Caco-2 (cell line): Measurements from ENCODE around the gene TTC16. TPM values are rescaled to one million over a fixed set of nuclear protein-coding genes. Genes with fewer than 3 reads are reported as not detected.

Experiments used
- BruUV-seq: library from RNA; stranded (reverse); fragments of 400-500 nt; replicated peaks from 2 replicates; lab custom pipeline; 2021; lab: Mats Ljungman, UMichigan
- CTCF ChIA-PET: fragments of 300-600 bp; sonication (Branson Sonifier 250); formaldehyde crosslinking; loops from one replicate; lab custom pipeline; 2022; ENCODE audit warnings: antibody characterized with exemption; lab: Charles Lee
- POLR2A ChIA-PET: fragments of 300-600 bp; sonication (Branson Sonifier 250); formaldehyde crosslinking; loops from one replicate; lab custom pipeline; 2022; ENCODE audit warnings: antibody characterized with exemption; lab: Charles Lee
- DNase-seq, 2 experiments: peaks; one replicate each; pipeline versions ENCODE4 v3.0.0 to v3.0.0-alpha.2; 2020 to 2022
- H3K27me3 ChIP-seq: replicated peaks from 2 replicates; pipeline ENCODE4 v1.6.0; 2011; ENCODE audit warnings: low read length; ENCODE audit not compliant: control insufficient read depth, insufficient read depth
- H3K36me3 ChIP-seq: 2 replicates; pipeline ENCODE4 v1.5.1; 2011; ENCODE audit warnings: low read length; ENCODE audit not compliant: control insufficient read depth, insufficient read depth
- H3K4me1 ChIP-seq: fragments of 250-450 bp; sonication (Bioruptor Pico); 2 replicates; pipeline ENCODE4 v1.5.1; 2020; ENCODE audit warnings: mild to moderate bottlenecking
- H3K4me3 ChIP-seq: 2 replicates; pipeline ENCODE4 v1.5.1; 2011; ENCODE audit warnings: low read depth, mild to moderate bottlenecking, control low read depth, low read length
- H3K9me3 ChIP-seq: fragments of 250-450 bp; sonication (Bioruptor Pico); 2 replicates; pipeline ENCODE4 v1.5.1; 2020; ENCODE audit warnings: mild to moderate bottlenecking, moderate library complexity
- H3K27ac Mint-ChIP-seq: one replicate; pipeline ENCODE4 v1.8.0; 2022; ENCODE audit warnings: mixed read lengths; ENCODE audit not compliant: unreplicated experiment
- H3K27me3 Mint-ChIP-seq: one replicate; pipeline ENCODE4 v1.8.0; 2022; ENCODE audit warnings: mixed read lengths; ENCODE audit not compliant: insufficient read depth, unreplicated experiment
- H3K36me3 Mint-ChIP-seq: one replicate; pipeline ENCODE4 v1.8.0; 2022; ENCODE audit warnings: mild to moderate bottlenecking, mixed read lengths; ENCODE audit not compliant: insufficient read depth, unreplicated experiment
- H3K4me1 Mint-ChIP-seq: one replicate; pipeline ENCODE4 v1.8.0; 2022; ENCODE audit warnings: low read depth, mixed read lengths; ENCODE audit not compliant: unreplicated experiment
- H3K4me3 Mint-ChIP-seq: one replicate; pipeline ENCODE4 v1.8.0; 2022; ENCODE audit warnings: mild to moderate bottlenecking, moderate library complexity, mixed read lengths; ENCODE audit not compliant: unreplicated experiment
- H3K9me3 Mint-ChIP-seq: one replicate; pipeline ENCODE4 v1.8.0; 2022; ENCODE audit warnings: mixed read lengths; ENCODE audit not compliant: unreplicated experiment
- intact Hi-C: fragments of 100-400 bp; cut with micrococcal nuclease; formaldehyde crosslinking; loops from one replicate; pipeline ENCODE4 v1.10.0; 2022; ENCODE audit not compliant: unreplicated experiment
- total RNA-seq: library from RNA; stranded (reverse); gene quantifications from 2 replicates; pipeline ENCODE4 v1.2.3, GENCODE V29; 2022
- TF ChIP-seq, protein P1 (sequence below), 2 experiments: fragments of 200-600 bp in 1 of 2; IDR thresholded peaks; 1 replicate in 1 of 2; 2 replicates in 1 of 2; pipeline versions ENCODE4 v1.5.1 to v1.8.0; 2011 to 2022; ENCODE audit warnings: antibody characterized with exemption in 1 of 2, control low read depth in 1 of 2, inconsistent platforms in 1 of 2, low read depth in 1 of 2, low read length in 1 of 2, mild to moderate bottlenecking in 1 of 2, moderate library complexity in 1 of 2; ENCODE audit not compliant: insufficient read depth in 1 of 2, severe bottlenecking in 1 of 2, unreplicated experiment in 1 of 2

Gene TTC16
- total RNA-seq, 1 experiment from 2014 or later, result not detected

GRCh38 chr9:127762111-127762676, 46.3 kb downstream of the TTC16 start:
- Histone ChIP-seq H3K4me1 (no peaks in the 10 kb centered on the region), H3K9me3 (no peaks in the 10 kb centered on the region), H3K27me3 (no peaks in the 10 kb centered on the region; the same call in 1 of the 2 replicates), H3K4me3 (no peak overlapping the region), H3K36me3 (no peaks in the 10 kb centered on the region)
- no peaks in the 10 kb centered on the region for H3K4me1 Mint-ChIP-seq
- ChIA-PET POLR2A (no interaction called here), CTCF (interaction anchor here (0.8 kb wide), 1 partner anchor 9 kb away, joined by 3 read pairs; no protein-coding TSS in a partner anchor)
- H3K27ac Mint-ChIP-seq, result no peak overlapping the region
- intact Hi-C loops, result no loop called here
- DNase-seq, result no peak
- H3K36me3 Mint-ChIP-seq, result no peaks in the 10 kb centered on the region
- H3K9me3 Mint-ChIP-seq, result no peaks in the 10 kb centered on the region
- peaks cover 14% of the 10 kb centered on the region for H3K27me3 Mint-ChIP-seq
- BruUV-seq, result no TSS peak
- TF ChIP-seq, protein P1, sequence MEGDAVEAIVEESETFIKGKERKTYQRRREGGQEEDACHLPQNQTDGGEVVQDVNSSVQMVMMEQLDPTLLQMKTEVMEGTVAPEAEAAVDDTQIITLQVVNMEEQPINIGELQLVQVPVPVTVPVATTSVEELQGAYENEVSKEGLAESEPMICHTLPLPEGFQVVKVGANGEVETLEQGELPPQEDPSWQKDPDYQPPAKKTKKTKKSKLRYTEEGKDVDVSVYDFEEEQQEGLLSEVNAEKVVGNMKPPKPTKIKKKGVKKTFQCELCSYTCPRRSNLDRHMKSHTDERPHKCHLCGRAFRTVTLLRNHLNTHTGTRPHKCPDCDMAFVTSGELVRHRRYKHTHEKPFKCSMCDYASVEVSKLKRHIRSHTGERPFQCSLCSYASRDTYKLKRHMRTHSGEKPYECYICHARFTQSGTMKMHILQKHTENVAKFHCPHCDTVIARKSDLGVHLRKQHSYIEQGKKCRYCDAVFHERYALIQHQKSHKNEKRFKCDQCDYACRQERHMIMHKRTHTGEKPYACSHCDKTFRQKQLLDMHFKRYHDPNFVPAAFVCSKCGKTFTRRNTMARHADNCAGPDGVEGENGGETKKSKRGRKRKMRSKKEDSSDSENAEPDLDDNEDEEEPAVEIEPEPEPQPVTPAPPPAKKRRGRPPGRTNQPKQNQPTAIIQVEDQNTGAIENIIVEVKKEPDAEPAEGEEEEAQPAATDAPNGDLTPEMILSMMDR (IDR thresholded peaks at IDR 0.05; ENCODE audit: insufficient read depth in 1 of 2, low read depth in 1 of 2, low read length in 1 of 2, severe bottlenecking in 1 of 2, unreplicated experiment in 1 of 2), result no peak
- H3K4me3 Mint-ChIP-seq, result no peak overlapping the region

DNA sequence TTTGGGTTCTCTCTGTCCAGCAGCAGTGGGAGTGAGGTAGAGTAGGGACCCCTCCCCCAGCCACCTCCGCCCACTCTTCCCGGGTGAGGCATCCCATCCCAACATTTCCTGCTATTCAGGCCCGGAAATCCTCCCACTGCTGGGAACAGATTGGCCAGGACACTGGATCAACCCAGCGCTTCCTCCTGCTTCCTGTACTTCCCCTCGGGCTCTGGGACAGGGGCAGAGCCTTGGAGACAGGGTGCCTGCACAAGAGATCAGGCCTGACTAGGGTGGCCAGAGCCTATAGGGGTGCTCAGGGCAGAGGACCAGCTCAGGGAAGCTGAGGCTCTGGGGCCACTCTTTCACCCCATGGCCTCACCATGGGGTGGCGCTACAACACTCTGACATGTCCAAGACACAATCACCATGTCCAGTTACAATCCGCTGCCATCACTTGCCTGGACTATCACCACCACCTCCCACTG, 48.1 kb downstream of the TTC16 start:
- no peak for DNase-seq
- no TSS peak for BruUV-seq
- intact Hi-C loops, result no loop called here
- Mint-ChIP-seq H3K4me1 (no peaks in the 10 kb centered on the region), H3K9me3 (no peaks in the 10 kb centered on the region), H3K27ac (no peak overlapping the region), H3K4me3 (no peak overlapping the region), H3K36me3 (no peaks in the 10 kb centered on the region), H3K27me3 (peaks cover 10% of the 10 kb centered on the region)
- TF ChIP-seq, protein P1 (IDR thresholded peaks at IDR 0.05; ENCODE audit: insufficient read depth in 1 of 2, low read depth in 1 of 2, low read length in 1 of 2, severe bottlenecking in 1 of 2, unreplicated experiment in 1 of 2), result no peak
- H3K36me3 ChIP-seq, result no peaks in the 10 kb centered on the region
- ChIA-PET CTCF (no interaction called here), POLR2A (no interaction called here)
- no peaks in the 10 kb centered on the region for H3K4me1 ChIP-seq
- no peaks in the 10 kb centered on the region for H3K9me3 ChIP-seq
- H3K4me3 ChIP-seq, result no peak overlapping the region
- H3K27me3 ChIP-seq, result no peaks in the 10 kb centered on the region; the same call in 1 of the 2 replicates

DNA sequence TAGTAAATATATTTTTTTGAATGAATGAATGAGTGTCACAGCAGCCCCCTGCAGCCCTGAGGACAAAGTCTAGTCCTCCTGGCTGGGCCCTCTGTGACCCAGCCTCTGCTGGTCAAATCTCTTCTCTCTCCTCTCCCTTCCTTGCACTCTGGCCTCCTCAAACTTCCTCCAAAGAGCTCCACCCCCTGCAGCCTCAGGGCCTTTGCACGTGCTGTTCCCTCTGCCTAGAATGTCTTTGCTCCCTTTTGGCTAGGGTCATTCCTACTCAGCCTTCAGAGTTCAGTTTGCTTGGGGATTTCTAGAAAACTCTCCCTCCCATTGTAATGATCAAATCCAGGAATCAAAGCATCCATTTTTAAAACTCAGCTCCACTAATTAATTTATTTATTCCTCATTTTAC, 49.5 kb downstream of the TTC16 start:
- Histone ChIP-seq H3K36me3 (no peaks in the 10 kb centered on the region), H3K9me3 (no peaks in the 10 kb centered on the region), H3K27me3 (no peaks in the 10 kb centered on the region; the same call in 1 of the 2 replicates), H3K4me3 (no peak overlapping the region), H3K4me1 (no peaks in the 10 kb centered on the region)
- Mint-ChIP-seq H3K4me1 (no peaks in the 10 kb centered on the region), H3K9me3 (no peaks in the 10 kb centered on the region), H3K4me3 (no peak overlapping the region), H3K27ac (no peak overlapping the region), H3K36me3 (no peaks in the 10 kb centered on the region), H3K27me3 (peaks cover 10% of the 10 kb centered on the region)
- TF ChIP-seq, protein P1 (IDR thresholded peaks at IDR 0.05; ENCODE audit: insufficient read depth in 1 of 2, low read depth in 1 of 2, low read length in 1 of 2, severe bottlenecking in 1 of 2, unreplicated experiment in 1 of 2), result no peak
- intact Hi-C loops, result no loop called here
- POLR2A ChIA-PET, result no interaction called here
- no TSS peak for BruUV-seq
- CTCF ChIA-PET, result no interaction called here
- no peak for DNase-seq
